Lung (tissue), 13 donors: ENCODE measurements around the gene SPINT1. TPM values are rescaled to one million over a fixed set of nuclear protein-coding genes. Genes with fewer than 3 reads are reported as not detected.

ENCODE experiments used
- ATAC-seq: fragments of 200-7000 bp; cut with Tn5 transposase; one replicate; pipeline ENCODE4 v1.9.1; 2020; ENCODE audit warnings: moderate number of reproducible peaks; ENCODE audit not compliant: insufficient read depth, low FRiP score
- DNase-seq, 3 donors: peaks; one replicate each; pipeline ENCODE4 v3.0.0-alpha.2; 2013 to 2017
- H3K27ac ChIP-seq, 2 donors: one replicate each; pipeline ENCODE4 v1.5.1; 2013; ENCODE audit warnings: mild to moderate bottlenecking in 2 of 2, moderate library complexity in 2 of 2, control low read depth in 1 of 2, inconsistent platforms in 1 of 2, low read depth in 1 of 2, low read length in 1 of 2
- H3K27me3 ChIP-seq, 3 donors: one replicate each; pipeline ENCODE4 v1.5.1; 2013; ENCODE audit warnings: low read length in 2 of 3; ENCODE audit not compliant: control insufficient read depth in 3 of 3, insufficient read depth in 3 of 3
- H3K36me3 ChIP-seq, 4 donors: one replicate each; pipeline ENCODE4 v1.5.1; 2013; ENCODE audit warnings: low read length in 4 of 4, mild to moderate bottlenecking in 1 of 4, moderate library complexity in 1 of 4; ENCODE audit not compliant: control insufficient read depth in 4 of 4, insufficient read depth in 4 of 4
- H3K4me1 ChIP-seq, 5 donors: one replicate each; pipeline ENCODE4 v1.5.1; 2013; ENCODE audit warnings: low read length in 5 of 5, mild to moderate bottlenecking in 2 of 5, moderate library complexity in 1 of 5; ENCODE audit not compliant: control insufficient read depth in 5 of 5, insufficient read depth in 5 of 5
- H3K4me3 ChIP-seq: one replicate; pipeline ENCODE4 v1.5.1; 2013; ENCODE audit warnings: mild to moderate bottlenecking, control low read depth, moderate library complexity
- H3K9ac ChIP-seq, 2 donors: one replicate each; pipeline ENCODE4 v1.5.1; 2013; ENCODE audit warnings: low read length in 2 of 2, control low read depth in 1 of 2; ENCODE audit not compliant: insufficient read depth in 1 of 2
- H3K9me3 ChIP-seq, 4 donors: one replicate each; pipeline ENCODE4 v1.5.1; 2013; ENCODE audit warnings: low read length in 3 of 4, mild to moderate bottlenecking in 1 of 4, moderate library complexity in 1 of 4; ENCODE audit not compliant: control insufficient read depth in 4 of 4, insufficient read depth in 3 of 4
- CTCF ChIP-seq: IDR thresholded peaks from 2 replicates; pipeline ENCODE4 v1.5.1; 2012; ENCODE audit warnings: mild to moderate bottlenecking; ENCODE audit errors: control extremely low read depth, extremely low read depth
- WGBS, 2 donors: extraction: QIAGEN DNeasy Blood & Tissue Kit; methylation state at CpG; one replicate each; pipeline ENCODE4 v1.1.7; 2013; 5-methylcytosine and 5-hydroxymethylcytosine counted together
- polyA plus RNA-seq, 2 donors: library from polyadenylated mRNA; stranded (reverse); fragments of 200-250 nt; gene quantifications; one replicate each; pipeline ENCODE4 v1.2.1, GENCODE V29; 2013
- small RNA-seq: library from RNA; depleted of rRNA; stranded (forward); fragments of <200 nt; gene quantifications from one replicate; pipeline ENCODE3, GENCODE V24; 2014; ENCODE audit warnings: low replicate concordance
- total RNA-seq, 2 donors: library from RNA; depleted of rRNA in 1 of 2; stranded (reverse); fragments of >200 nt in 1 of 2; gene quantifications; one replicate each; pipeline ENCODE4 v1.2.1, GENCODE V29; 2014 to 2021
- donor health status: control.
- donor health status: control.
- donor health status: Bipolar disorder and iron deficiency.
- donor health status: healthy.
- donor health status: DM: yes; HTN: yes; CAD: no.

The SPINT1 gene
- total and polyA plus RNA-seq, 4 donors = 47.1 to 136 (median 99.9) TPM

- TF ChIP-seq CTCF = peak; percentile 59
- Histone ChIP-seq H3K9ac (peak overlapping the region; percentile 63 to 67), H3K27me3 (no peaks in the 10 kb centered on the region), H3K9me3 (no peaks in the 10 kb centered on the region), H3K36me3 (peaks cover 7 to 21% (median 14%) of the 10 kb centered on the region in 4 donors), H3K4me3 (peak overlapping the region; percentile 27), H3K4me1 (peaks cover 4 to 44% (median 36%) of the 10 kb centered on the region in 5 donors), H3K27ac (peak overlapping the region; percentile 88 to 97)
- ATAC-seq (peak; percentile 84), DNase-seq (peak; percentile 83 to 88 (median 87))
- WGBS, 2 donors = 2 to 3% methylated on average over 28 to 36 of the region's 36 CpGs
These were observed 62.5 kb downstream of the SPINT1 start for GRCh38 chr15:40906091-40906990.

- Histone ChIP-seq H3K36me3 (peaks cover 7 to 21% (median 12%) of the 10 kb centered on the region in 4 donors), H3K4me1 (peaks cover 4 to 47% (median 36%) of the 10 kb centered on the region in 5 donors), H3K27ac (peak overlapping the region; percentile 88 to 97), H3K27me3 (no peaks in the 10 kb centered on the region), H3K9ac (peak overlapping the region; percentile 63 to 67), H3K4me3 (no peak overlapping the region), H3K9me3 (no peaks in the 10 kb centered on the region)
- ATAC-seq (peak; percentile 13), DNase-seq (peak; percentile 72 to 81 (median 73))
- no peak for TF ChIP-seq CTCF
- WGBS, 2 donors = 9 to 13% methylated on average over 22 of the region's 22 CpGs
These were observed 63.3 kb downstream of the SPINT1 start for GRCh38 chr15:40906991-40907802.

Small RNAs within 50 kb of the gene (small RNA-seq; reads per million reads assigned to genes)
- gene AC025166.1 = not detected

Other genes starting within 250 kb of the SPINT1 start
- gene KNL1, start 249.8 kb upstream of the SPINT1 start, total RNA-seq = 1 to 10 TPM in 1 of 2 donors, under 1 TPM in 1; 0.95 to 5.4 TPM
- gene KNL1, start 249.8 kb upstream of the SPINT1 start, polyA plus RNA-seq = under 1 TPM; 0.45 to 0.53 TPM
- 1 to 10 TPM; 1.3 to 2.2 TPM for gene RAD51, start 148.9 kb upstream of the SPINT1 start, total RNA-seq
- gene RAD51, start 148.9 kb upstream of the SPINT1 start, polyA plus RNA-seq = 1 to 10 TPM in 1 of 2 donors, under 1 TPM in 1; 0.95 to 1.2 TPM
- 10 to 100 TPM; 20.9 to 94.4 TPM for gene RMDN3, start 88.8 kb upstream of the SPINT1 start, total RNA-seq
- gene RMDN3, start 88.8 kb upstream of the SPINT1 start, polyA plus RNA-seq = 10 to 100 TPM; 34.1 to 52.1 TPM
- gene GCHFR, start 80.0 kb upstream of the SPINT1 start, total RNA-seq = 10 to 100 TPM; 12.5 to 85.5 TPM
- 100 to 1,000 TPM in 1 of 2 donors, 10 to 100 TPM in 1; 53.8 to 125 TPM for gene GCHFR, start 80.0 kb upstream of the SPINT1 start, polyA plus RNA-seq
- gene C15orf62, start 74.1 kb upstream of the SPINT1 start, total RNA-seq = under 1 TPM; 0.34 to 0.58 TPM
- gene C15orf62, start 74.1 kb upstream of the SPINT1 start, polyA plus RNA-seq = 1 to 10 TPM in 1 of 2 donors, under 1 TPM in 1; 0.87 to 1.5 TPM
- gene ZFYVE19, start 37.0 kb upstream of the SPINT1 start, total RNA-seq = 10 to 100 TPM; 23.0 to 25.0 TPM
- 10 to 100 TPM; 17.3 to 19.4 TPM for gene ZFYVE19, start 37.0 kb upstream of the SPINT1 start, polyA plus RNA-seq
- gene DNAJC17, start 36.6 kb upstream of the SPINT1 start, total RNA-seq = 10 to 100 TPM; 36.5 to 39.8 TPM
- 10 to 100 TPM; 48.3 to 76.5 TPM for gene DNAJC17, start 36.6 kb upstream of the SPINT1 start, polyA plus RNA-seq
- not detected for gene PPP1R14D, start 15.3 kb upstream of the SPINT1 start, total RNA-seq
- under 1 TPM in 1 of 2 donors, not detected in 1; 0.22 TPM for gene PPP1R14D, start 15.3 kb upstream of the SPINT1 start, polyA plus RNA-seq
- gene RHOV, start 30.2 kb downstream of the SPINT1 start, total RNA-seq = 1 to 10 TPM; 2.1 to 8.5 TPM
- gene RHOV, start 30.2 kb downstream of the SPINT1 start, polyA plus RNA-seq = 1 to 10 TPM; 3.2 to 5.3 TPM
- 10 to 100 TPM; 19.0 to 31.5 TPM for gene VPS18, start 50.4 kb downstream of the SPINT1 start, total RNA-seq
- 10 to 100 TPM; 16.1 to 23.3 TPM for gene VPS18, start 50.4 kb downstream of the SPINT1 start, polyA plus RNA-seq
- 10 to 100 TPM; 17.9 to 31.8 TPM for gene DLL4, start 85.3 kb downstream of the SPINT1 start, total RNA-seq
- 10 to 100 TPM; 11.8 to 16.3 TPM for gene DLL4, start 85.3 kb downstream of the SPINT1 start, polyA plus RNA-seq
- 10 to 100 TPM in 1 of 2 donors, under 1 TPM in 1; 0.17 to 11.6 TPM for gene CHAC1, start 109.4 kb downstream of the SPINT1 start, total RNA-seq
- 10 to 100 TPM; 11.6 to 11.9 TPM for gene CHAC1, start 109.4 kb downstream of the SPINT1 start, polyA plus RNA-seq